OCI-LY1 (cell line): ENCODE data around the gene IGSF11.

Experiments
- H2AFZ ChIP-seq: fragments of 200-600 bp; sonication (generic), shearing (Covaris generic); 2 replicates; pipeline ENCODE4 v1.6.0; 2014; ENCODE audit warnings: antibody characterized with exemption, mild to moderate bottlenecking, low read length
- H3F3A ChIP-seq: fragments of 200-600 bp; sonication (generic), shearing (Covaris generic); 2 replicates; pipeline ENCODE4 v1.6.0; 2014; ENCODE audit warnings: mild to moderate bottlenecking, antibody characterized with exemption, low read length, moderate library complexity; ENCODE audit not compliant: insufficient read depth
- H3K27ac ChIP-seq: fragments of 200-600 bp; sonication (generic); 2 replicates; pipeline ENCODE4 v1.5.1; 2014; ENCODE audit warnings: low read length, mixed run types, mild to moderate bottlenecking, low read depth; ENCODE audit not compliant: poor library complexity, severe bottlenecking
- H3K27me3 ChIP-seq: fragments of 200-600 bp; sonication (generic); 2 replicates; pipeline ENCODE4 v1.6.0; 2014; ENCODE audit warnings: antibody characterized with exemption, mild to moderate bottlenecking, low read length, moderate library complexity; ENCODE audit not compliant: insufficient read depth
- H3K36me3 ChIP-seq: fragments of 200-600 bp; sonication (generic); 2 replicates; pipeline ENCODE4 v1.6.1; 2014; ENCODE audit warnings: mild to moderate bottlenecking, antibody characterized with exemption, low read length, moderate library complexity, mixed read lengths; ENCODE audit not compliant: insufficient read depth
- H3K4me1 ChIP-seq: fragments of 200-600 bp; sonication (generic); 2 replicates; pipeline ENCODE4 v1.5.1; 2014; ENCODE audit warnings: mild to moderate bottlenecking, low read length, moderate library complexity; ENCODE audit not compliant: insufficient read depth, severe bottlenecking
- H3K4me2 ChIP-seq: fragments of 200-600 bp; sonication (generic), shearing (Covaris generic); 2 replicates; pipeline ENCODE4 v1.6.1; 2014; ENCODE audit warnings: low read length
- H3K4me3 ChIP-seq: fragments of 200-600 bp; sonication (generic); 2 replicates; pipeline ENCODE4 v1.5.1; 2014; ENCODE audit warnings: low read length, low read depth, mild to moderate bottlenecking, mixed read lengths; ENCODE audit not compliant: poor library complexity, severe bottlenecking
- H3K79me2 ChIP-seq: fragments of 200-600 bp; shearing (Covaris generic); 2 replicates; pipeline ENCODE4 v1.6.1; 2016; ENCODE audit warnings: mixed run types, low read length, mixed read lengths; ENCODE audit not compliant: insufficient read depth
- H3K9ac ChIP-seq: fragments of 200-600 bp; sonication (generic), shearing (Covaris generic); 2 replicates; pipeline ENCODE4 v1.6.1; 2014; ENCODE audit warnings: mild to moderate bottlenecking, low read length, mixed read lengths
- H3K9me2 ChIP-seq: fragments of 200-600 bp; sonication (generic), shearing (Covaris generic); 2 replicates; pipeline ENCODE4 v1.6.1; 2014; ENCODE audit warnings: low read depth, mild to moderate bottlenecking, low read length, mixed read lengths
- H3K9me3 ChIP-seq: fragments of 200-600 bp; shearing (Covaris generic); 2 replicates; pipeline ENCODE4 v1.6.1; 2014; ENCODE audit warnings: low read length, mixed read lengths
- H4K20me1 ChIP-seq: fragments of 200-600 bp; sonication (generic), shearing (Covaris generic); 2 replicates; pipeline ENCODE4 v1.6.0; 2016; ENCODE audit warnings: mild to moderate bottlenecking, low read length; ENCODE audit not compliant: insufficient read depth
- CTCF ChIP-seq: fragments of 200-600 bp; sonication (generic), shearing (Covaris generic); IDR thresholded peaks from 2 replicates; pipeline ENCODE4 v1.5.1; 2017; ENCODE audit warnings: mild to moderate bottlenecking, antibody characterized with exemption, low read length, moderate library complexity, mixed read lengths
- EZH2 ChIP-seq: fragments of 200-600 bp; sonication (generic), shearing (Covaris generic); IDR thresholded peaks from 2 replicates; pipeline ENCODE4 v1.8.0; 2017; ENCODE audit warnings: borderline replicate concordance, mixed run types, mild to moderate bottlenecking, antibody characterized with exemption, low read length, moderate library complexity, mixed read lengths

IGSF11 gene

GRCh38 chr3:118850687-118851086 is 184.0 kb downstream of the IGSF11 start:
- Histone ChIP-seq H3K4me3 (no peak overlapping the region), H4K20me1 (no peaks in the 10 kb centered on the region), H3K4me1 (no peaks in the 10 kb centered on the region), H3F3A (no peaks in the 10 kb centered on the region), H3K27me3 (no peaks in the 10 kb centered on the region), H3K9me2 (no peaks in the 10 kb centered on the region), H3K9ac (no peak overlapping the region), H3K9me3 (no peaks in the 10 kb centered on the region), H3K4me2 (no peak overlapping the region), H3K27ac (no peak overlapping the region), H2AFZ (no peak overlapping the region), H3K36me3 (no peaks in the 10 kb centered on the region), H3K79me2 (no peaks in the 10 kb centered on the region)
- TF ChIP-seq CTCF (no peak), EZH2 (no peak)
